Liver (tissue), 3 donors: ENCODE measurements around the gene SMOC2.

ENCODE experiments used
- ATF3 ChIP-seq: IDR thresholded peaks from 2 replicates; pipeline ENCODE4 v1.6.1; 2016; ENCODE audit warnings: antibody characterized with exemption
- CTCF ChIP-seq: fragments of 150-350 bp; IDR thresholded peaks from 2 replicates; pipeline ENCODE4 v1.5.1; 2017; ENCODE audit warnings: improper control_type of control experiment, low read depth, low read length; ENCODE audit not compliant: missing input control
- EGR1 ChIP-seq, 2 donors: IDR thresholded peaks; 2 replicates each; pipeline ENCODE4 v1.6.1; 2016 to 2018; ENCODE audit warnings: antibody characterized with exemption in 2 of 2, low read depth in 2 of 2
- HNF4G ChIP-seq: IDR thresholded peaks from 2 replicates; pipeline ENCODE4 v1.6.1; 2016; ENCODE audit warnings: antibody characterized with exemption
- JUND ChIP-seq, 2 donors: IDR thresholded peaks; 2 replicates each; pipeline ENCODE4 v1.6.1; 2016; ENCODE audit warnings: antibody characterized with exemption in 2 of 2
- NR2F2 ChIP-seq: IDR thresholded peaks from 2 replicates; pipeline ENCODE4 v1.6.1; 2016; ENCODE audit warnings: antibody characterized with exemption
- RAD21 ChIP-seq, 2 donors: IDR thresholded peaks; 2 replicates each; pipeline ENCODE4 v1.6.1; 2016; ENCODE audit warnings: antibody characterized with exemption in 2 of 2, mild to moderate bottlenecking in 2 of 2
- TAF1 ChIP-seq: conservative IDR thresholded peaks from 2 replicates; pipeline ENCODE4 v1.6.1; 2016; ENCODE audit warnings: antibody characterized with exemption, mild to moderate bottlenecking
- YY1 ChIP-seq: IDR thresholded peaks from 2 replicates; pipeline ENCODE4 v1.6.1; 2016; ENCODE audit warnings: antibody characterized with exemption, mild to moderate bottlenecking
- TF ChIP-seq, protein P1 (sequence below): IDR thresholded peaks from 2 replicates; pipeline ENCODE4 v1.6.1; 2016; ENCODE audit warnings: antibody characterized with exemption
- TF ChIP-seq, protein P2 (sequence below): IDR thresholded peaks from 2 replicates; pipeline ENCODE4 v1.6.1; 2016; ENCODE audit warnings: antibody characterized with exemption
- TF ChIP-seq, protein P3 (sequence below): IDR thresholded peaks from 2 replicates; pipeline ENCODE4 v1.6.1; 2016; ENCODE audit warnings: antibody characterized with exemption, mild to moderate bottlenecking
- donor health status: healthy.
- donor health status: healthy.

GRCh38 chr6:168618546-168619315 lies 177.7 kb downstream of the SMOC2 start:
- TF ChIP-seq TAF1 = no peak
- TF ChIP-seq CTCF = no peak
- TF ChIP-seq, protein P1, sequence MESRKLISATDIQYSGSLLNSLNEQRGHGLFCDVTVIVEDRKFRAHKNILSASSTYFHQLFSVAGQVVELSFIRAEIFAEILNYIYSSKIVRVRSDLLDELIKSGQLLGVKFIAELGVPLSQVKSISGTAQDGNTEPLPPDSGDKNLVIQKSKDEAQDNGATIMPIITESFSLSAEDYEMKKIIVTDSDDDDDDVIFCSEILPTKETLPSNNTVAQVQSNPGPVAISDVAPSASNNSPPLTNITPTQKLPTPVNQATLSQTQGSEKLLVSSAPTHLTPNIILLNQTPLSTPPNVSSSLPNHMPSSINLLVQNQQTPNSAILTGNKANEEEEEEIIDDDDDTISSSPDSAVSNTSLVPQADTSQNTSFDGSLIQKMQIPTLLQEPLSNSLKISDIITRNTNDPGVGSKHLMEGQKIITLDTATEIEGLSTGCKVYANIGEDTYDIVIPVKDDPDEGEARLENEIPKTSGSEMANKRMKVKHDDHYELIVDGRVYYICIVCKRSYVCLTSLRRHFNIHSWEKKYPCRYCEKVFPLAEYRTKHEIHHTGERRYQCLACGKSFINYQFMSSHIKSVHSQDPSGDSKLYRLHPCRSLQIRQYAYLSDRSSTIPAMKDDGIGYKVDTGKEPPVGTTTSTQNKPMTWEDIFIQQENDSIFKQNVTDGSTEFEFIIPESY = no peak
- TF ChIP-seq RAD21 (IDR thresholded peaks at IDR 0.05) = no peak
- TF ChIP-seq NR2F2 = no peak
- TF ChIP-seq, protein P2, sequence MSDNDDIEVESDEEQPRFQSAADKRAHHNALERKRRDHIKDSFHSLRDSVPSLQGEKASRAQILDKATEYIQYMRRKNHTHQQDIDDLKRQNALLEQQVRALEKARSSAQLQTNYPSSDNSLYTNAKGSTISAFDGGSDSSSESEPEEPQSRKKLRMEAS = no peak
- no peak for TF ChIP-seq YY1
- TF ChIP-seq ATF3 = no peak
- TF ChIP-seq HNF4G = no peak
- no peak for TF ChIP-seq EGR1 (IDR thresholded peaks at IDR 0.05; ENCODE audit: low read depth in 2 of 2)
- TF ChIP-seq, protein P3, sequence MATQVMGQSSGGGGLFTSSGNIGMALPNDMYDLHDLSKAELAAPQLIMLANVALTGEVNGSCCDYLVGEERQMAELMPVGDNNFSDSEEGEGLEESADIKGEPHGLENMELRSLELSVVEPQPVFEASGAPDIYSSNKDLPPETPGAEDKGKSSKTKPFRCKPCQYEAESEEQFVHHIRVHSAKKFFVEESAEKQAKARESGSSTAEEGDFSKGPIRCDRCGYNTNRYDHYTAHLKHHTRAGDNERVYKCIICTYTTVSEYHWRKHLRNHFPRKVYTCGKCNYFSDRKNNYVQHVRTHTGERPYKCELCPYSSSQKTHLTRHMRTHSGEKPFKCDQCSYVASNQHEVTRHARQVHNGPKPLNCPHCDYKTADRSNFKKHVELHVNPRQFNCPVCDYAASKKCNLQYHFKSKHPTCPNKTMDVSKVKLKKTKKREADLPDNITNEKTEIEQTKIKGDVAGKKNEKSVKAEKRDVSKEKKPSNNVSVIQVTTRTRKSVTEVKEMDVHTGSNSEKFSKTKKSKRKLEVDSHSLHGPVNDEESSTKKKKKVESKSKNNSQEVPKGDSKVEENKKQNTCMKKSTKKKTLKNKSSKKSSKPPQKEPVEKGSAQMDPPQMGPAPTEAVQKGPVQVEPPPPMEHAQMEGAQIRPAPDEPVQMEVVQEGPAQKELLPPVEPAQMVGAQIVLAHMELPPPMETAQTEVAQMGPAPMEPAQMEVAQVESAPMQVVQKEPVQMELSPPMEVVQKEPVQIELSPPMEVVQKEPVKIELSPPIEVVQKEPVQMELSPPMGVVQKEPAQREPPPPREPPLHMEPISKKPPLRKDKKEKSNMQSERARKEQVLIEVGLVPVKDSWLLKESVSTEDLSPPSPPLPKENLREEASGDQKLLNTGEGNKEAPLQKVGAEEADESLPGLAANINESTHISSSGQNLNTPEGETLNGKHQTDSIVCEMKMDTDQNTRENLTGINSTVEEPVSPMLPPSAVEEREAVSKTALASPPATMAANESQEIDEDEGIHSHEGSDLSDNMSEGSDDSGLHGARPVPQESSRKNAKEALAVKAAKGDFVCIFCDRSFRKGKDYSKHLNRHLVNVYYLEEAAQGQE = no peak
- TF ChIP-seq JUND (IDR thresholded peaks at IDR 0.05) = no peak
